GM11168 (cell line): ENCODE data around the gene FOXN3.
"Not testable (repeated sequence)": the region's sequence is repeated elsewhere in the genome, so short reads cannot be mapped to it uniquely, and the experiment has no call there.

Experiments
- in situ Hi-C: fragments of 300-500 bp; cut with MboI; formaldehyde crosslinking; loops from one replicate; pipeline ENCODE4 v1.12.0; 2022; ENCODE audit warnings: low sequenced_read_pairs; ENCODE audit not compliant: unreplicated experiment

Gene FOXN3

DNA sequence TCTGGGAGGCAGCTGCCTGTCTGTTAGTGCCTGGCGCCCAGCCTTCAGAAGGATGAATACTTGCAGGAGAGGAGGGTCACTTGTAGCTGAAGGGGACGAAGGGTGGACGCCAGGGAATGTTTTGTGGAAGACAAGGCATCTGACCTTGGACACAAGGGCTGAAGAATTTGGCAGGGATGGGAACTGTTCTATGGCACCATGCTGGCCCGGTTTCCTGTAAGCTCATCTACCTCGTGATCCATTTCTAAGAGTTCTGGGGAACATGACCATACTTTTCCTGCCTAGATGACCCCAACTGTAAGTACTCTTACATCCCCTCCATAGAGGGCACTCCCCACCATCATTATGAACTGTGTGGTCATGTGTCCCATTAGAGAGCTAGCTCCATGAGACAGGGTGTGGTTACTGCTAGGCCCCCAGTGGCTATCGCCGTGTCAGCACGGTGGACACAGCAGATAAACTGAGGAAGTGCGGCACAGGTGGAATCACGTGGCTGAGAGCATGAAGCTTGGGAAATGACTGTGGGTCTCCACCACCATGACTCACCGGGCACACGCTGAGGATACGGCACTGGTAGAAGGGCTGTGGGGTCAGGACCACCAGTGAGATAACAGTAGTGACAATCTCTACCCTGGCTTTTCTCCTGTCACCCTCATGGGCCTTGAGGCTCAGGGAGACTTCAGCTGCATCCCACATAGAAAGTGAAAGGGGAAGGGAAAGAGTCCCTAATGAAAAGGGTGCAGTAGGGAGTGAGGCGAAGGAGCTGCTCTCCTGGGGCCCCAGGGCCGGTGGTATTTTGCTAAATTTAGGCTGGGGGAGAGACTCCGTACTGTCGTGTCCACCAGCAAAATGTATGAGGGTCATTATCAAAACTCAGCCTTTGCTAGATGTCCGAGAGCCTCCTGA lies 252.6 kb downstream of the FOXN3 start:
- in situ Hi-C loops = no loop called here

DNA sequence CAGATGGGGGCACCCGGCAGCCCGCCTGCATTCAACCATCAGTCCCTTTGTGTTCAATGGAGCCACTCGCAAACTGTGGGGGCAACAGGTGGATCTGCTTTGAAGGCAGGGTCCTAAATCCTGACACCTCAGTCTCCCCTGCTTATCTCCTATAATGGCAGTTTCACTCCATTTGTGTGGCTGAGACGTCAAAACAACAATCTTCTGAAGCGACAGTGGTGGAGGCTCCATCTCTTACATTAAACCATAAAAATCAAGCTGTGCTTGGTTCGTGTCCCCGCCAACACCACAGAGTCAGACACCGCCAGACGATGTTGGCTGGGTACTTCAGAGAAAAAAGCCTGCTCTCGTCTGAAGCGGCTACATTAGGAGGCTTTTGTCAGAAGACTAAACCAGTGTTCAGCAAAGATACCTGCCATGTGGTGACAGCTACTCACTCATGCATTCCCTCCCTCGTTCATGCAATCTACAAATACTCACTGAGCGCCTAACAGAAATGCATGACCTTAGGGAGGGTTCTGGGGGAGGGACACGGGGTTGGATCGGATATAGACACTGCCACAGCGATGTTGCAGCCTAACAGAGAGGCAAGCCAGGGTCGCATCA lies 253.9 kb downstream of the FOXN3 start:
- in situ Hi-C loops = no loop called here

DNA sequence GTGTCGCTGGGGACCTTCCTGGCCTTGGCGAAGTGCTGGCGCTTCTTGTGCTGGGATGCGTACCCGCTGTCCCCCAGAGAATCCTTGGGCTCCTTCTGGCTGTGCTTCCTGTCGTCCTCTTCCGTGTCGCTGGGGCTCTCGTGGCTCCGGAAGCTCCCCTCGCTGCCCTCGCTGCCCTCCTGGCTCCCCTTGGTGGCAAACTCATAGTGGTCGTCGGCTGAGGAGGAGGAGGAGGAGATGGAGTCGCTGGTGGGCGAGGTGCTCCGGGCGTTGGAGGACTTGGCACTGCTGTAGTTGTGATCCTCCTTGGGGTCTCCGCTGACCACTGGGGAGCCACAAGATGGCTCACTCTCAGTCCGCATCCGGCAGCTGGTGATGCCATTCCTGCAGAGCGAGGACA lies 254.4 kb downstream of the FOXN3 start:
- in situ Hi-C loops = no loop called here

DNA sequence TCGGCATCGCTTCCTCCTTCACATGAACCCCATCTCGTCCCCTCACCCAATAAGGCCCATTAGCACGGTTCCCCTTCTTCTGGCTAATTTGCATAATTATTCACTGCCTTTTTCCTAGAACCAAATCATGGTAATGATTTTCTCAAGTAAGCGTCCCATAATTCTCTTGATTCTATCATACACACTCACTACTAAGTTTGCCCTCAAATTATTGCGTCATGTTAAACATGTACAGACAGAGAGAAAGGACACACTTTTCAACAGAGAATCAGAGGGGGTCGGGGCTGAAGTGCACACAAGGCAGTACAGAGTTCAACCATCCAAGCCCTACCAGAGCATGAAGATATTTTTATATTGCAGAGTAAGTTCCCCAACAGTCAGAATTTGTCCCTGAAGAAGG lies 256.6 kb downstream of the FOXN3 start:
- in situ Hi-C loops = no loop called here

DNA sequence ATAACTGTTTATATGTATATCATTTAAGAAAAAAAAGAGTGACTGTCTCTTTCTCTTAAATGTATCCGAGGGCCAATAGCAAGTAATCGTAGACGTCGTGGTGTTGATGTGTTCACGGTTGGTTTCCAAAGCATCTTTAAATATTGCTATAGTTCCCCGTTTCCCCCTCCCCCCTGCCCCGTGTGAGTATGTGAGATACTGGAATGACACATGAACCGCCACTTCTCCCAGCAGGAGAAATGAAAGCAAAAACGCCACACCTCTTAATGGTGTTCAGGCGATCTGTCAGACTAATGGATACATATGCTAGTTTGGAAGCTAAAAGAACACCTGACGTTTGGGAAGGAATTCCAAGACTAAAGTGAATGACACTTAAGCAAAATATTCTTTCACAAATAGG lies 258.3 kb downstream of the FOXN3 start:
- in situ Hi-C loops = no loop called here

DNA sequence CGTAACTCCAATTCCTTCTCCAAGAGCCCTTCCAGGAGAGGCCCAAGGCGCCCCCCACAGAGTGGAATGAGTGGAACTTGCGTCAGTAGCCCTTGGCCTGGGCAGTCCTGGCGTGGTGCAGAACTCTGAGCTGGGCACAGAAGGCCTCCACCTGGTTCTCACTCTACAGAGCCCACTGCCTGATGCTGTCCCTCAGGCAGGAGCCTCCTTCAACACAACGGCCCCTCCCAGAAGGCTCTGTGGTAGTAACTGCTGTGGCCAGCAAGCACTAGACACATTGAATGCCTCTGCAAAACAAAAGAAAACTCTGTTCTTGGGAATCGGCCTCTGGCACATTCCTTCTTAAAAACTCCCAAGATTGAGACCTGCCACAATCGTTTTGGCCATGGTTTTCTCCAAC lies 258.9 kb downstream of the FOXN3 start:
- in situ Hi-C loops = not testable (repeated sequence)

DNA sequence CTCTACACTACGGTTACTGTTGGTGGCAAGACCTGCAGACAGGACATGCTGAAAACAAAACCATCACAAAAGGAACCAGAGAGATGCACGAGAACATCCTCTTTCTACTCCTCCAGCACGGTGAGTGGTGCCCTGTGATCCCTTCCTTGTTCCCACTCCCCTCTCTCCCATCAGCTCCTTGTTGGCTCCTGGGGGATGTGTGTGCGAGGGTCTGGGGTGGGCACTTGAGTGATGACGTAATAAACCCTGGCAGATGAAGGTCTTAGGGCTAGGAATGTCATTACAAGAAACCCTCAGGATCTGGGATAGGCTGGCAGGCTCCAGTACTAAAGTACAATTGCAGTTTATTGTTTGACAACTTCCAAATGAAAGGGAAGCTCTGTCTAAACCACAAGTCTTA lies 261.5 kb downstream of the FOXN3 start:
- in situ Hi-C loops = no loop called here

DNA sequence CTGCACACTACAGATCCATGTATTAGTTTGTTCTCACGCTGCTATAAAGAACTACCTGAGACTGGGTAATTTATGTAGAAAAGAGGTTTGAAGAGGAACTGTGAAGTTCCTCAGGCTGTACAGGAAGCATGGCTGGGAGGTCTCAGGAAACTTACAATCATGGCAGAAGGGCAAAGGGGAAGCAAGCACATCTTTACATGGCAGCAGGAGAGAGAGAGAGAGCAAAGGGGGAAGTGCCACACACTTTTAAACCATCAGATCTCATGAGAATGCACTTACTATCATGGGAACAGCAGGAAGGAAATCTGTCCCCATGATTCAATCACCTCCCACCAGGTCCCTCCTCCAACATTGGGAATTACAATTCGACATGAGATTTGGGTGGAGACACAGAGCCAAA lies 265.3 kb downstream of the FOXN3 start:
- in situ Hi-C loops = not testable (repeated sequence)

DNA sequence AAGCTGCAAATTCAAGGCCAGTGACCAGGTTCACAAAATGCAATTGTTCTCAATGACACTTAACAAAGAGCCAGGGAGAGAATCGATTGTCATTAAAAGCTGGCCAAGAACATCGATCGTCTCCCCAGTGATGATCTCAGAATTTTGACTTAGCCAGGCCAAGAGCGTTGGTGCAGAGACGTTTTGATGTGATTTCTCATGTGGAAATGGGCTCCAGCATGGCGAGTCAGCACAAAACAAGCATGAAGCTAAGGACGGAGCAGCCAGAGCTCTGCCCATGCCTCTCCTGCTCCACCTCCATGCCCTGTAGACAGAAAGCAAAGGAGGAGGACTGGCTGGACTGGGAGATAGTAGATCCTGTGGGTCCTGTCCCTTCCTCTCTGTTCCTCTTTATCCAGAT lies 270.8 kb downstream of the FOXN3 start:
- in situ Hi-C loops = no loop called here

DNA sequence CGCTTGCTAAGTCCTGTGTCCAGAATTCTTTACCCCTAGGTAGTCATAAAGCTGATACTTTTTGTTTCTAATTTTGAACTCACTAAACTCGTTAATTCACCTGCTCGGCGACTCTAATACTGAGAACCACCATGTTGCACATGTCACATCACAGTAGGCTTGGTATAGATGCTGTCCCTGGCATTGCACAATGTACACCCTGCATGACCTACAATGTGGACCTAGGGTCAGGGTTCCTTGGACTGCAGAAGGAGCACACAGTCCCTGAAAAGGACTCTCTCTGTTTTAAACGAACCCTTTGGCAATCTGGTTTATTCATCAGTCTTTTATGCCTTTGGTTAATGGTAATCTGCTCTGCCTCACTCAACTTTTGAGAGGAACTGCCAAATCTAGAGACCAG lies 272.4 kb downstream of the FOXN3 start:
- in situ Hi-C loops = no loop called here

DNA sequence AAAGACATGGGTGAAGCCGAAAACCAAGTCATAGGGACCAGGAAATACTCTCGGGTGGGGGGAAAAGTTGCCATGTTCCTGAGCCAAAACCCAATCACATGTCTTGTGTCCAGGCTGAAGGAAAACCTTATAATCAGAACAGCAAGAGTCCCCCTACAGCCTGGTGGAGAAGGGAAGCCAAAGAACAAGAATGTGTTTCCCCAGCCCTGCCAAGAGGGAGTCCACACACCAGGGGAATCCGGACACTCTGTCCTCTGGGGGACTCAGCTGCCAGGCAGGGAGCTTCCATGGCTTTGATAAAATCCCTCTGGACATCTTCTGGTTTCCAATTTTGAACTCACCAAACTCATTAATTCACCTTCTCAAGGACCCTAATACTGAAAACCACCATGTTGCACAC lies 273.0 kb downstream of the FOXN3 start:
- in situ Hi-C loops = no loop called here

DNA sequence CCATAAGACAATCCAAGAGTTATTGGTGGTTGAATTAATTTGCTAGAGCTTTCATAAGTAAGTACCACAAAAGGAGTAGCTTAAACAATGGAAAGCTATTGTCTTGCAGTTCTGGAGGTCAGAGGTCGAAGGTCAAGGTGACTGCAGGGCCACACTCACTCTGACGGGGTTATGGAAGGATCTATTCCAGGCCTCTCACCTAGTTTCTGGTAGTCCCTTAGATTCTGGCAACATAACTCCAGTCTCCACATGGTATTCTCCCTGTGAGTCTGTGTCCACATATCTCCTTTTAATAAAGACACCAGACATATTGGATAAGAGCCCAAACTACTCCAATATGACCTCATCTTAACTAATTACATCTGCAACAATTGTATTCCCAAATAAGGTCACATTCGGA lies 273.4 kb downstream of the FOXN3 start:
- in situ Hi-C loops = no loop called here

DNA sequence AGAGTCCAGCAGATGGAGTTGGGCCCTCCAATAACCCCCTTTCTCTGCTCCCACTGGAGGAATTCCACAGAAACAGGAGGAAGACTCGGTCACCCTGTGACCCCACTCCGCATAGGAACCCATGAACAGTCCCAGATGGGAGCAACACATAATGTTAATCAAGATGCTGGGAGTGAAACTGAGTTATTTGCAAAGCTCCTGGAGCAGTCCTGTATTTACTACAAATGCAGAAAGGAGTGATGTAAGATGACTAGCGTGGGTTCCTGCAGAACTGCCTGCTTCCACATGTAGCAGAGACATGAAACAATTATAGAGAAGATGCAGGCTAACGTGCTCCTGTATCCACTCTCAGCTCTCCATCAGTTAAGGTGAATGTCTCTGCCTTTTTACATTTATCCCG lies 274.7 kb downstream of the FOXN3 start:
- in situ Hi-C loops = no loop called here

DNA sequence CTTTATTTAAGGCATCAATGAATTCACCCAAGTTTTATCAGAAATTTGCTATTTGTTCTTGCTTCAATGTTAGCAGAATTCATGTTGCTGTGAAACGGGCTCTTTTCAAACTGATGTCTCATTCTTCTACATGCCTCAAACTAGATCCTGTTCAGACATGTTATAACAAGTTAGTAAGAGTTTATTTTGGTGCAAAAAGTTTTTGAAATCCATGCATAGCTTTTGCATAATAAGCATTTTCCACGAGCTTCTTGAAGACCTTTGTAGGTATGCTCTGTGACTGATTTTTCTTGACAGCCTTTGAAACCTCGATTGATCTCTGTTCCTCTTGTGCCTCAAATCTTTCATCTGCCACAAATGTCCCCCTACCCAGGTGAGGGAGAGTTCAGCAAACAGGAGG lies 275.2 kb downstream of the FOXN3 start:
- in situ Hi-C loops = no loop called here

DNA sequence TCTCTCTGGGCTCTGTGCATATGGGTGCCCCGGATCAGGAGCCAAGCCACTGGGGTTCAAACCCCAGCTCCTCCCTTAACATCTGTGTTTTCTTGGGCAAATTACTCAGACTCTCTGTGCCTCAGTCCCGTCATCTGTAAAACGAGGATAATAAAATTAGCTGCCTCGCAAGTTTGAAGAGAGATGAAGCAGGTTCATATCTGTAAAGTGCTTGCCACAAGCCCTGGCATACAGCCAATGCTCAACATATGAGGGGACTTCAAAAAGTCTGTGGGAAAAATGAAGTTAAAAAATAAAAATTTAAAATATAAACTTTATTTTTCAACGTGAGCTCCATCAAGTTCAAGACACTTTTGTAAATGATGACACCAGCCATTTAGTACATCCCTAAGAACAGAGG lies 276.7 kb downstream of the FOXN3 start:
- in situ Hi-C loops = no loop called here

DNA sequence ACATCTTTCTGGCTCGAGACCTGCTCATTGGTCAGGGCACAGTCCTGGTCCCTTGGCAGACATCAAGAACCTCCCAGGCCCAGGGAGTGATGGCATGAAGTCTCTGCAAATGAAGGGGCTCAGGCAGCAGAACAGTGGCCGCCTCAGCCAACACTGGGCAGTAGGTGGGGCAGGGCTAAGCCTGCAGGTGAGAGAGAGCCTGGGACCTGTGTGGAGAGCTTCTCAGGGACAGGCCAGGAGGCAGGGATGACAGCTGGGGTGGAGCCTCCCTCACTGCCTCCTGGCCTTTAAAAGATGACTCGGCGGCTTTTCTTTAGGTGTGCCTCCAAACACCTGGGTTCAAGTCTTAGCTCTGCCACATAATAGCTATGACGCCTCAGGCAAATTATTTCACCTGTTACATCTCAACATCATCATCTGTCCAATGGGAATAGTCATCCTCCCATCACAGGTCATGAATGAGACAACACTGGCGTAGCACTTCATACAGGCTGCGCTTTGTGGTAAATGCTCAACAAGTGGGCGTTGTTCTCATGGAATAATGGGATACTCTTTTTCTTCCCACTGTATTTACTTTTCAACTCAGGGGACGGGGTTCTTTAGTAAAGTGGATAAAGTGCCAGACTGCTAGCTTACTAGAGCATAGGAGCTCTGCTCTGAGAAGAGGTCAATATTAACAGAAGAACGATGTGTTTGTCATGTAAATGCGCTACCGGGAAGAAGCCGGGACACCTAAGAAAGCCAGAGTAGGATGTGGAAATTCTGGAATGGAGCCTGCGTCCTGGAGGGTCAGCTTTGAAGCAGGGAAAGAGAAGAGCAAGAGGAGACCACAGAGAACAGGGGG lies 277.4 kb downstream of the FOXN3 start:
- in situ Hi-C loops = no loop called here

DNA sequence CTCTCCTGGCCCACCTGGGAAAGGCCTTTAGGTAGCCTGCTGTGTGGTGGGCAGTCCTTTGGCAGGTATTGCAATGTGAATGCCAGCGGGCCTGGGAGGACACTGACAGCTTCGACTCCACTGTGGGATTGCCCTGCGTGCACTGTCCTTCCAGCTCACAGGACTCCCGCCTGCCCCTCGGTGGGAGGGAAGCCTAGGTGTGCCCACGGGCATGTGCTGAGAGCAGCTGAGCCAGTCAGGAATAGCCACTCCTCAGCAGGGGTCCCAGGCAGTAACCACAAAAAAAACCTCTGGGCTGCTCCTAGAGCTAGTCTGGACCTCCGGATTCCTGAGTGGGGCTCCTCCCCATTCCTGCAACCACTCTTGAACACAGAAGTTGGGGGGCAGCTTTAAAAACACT lies 278.2 kb downstream of the FOXN3 start:
- in situ Hi-C loops = no loop called here

DNA sequence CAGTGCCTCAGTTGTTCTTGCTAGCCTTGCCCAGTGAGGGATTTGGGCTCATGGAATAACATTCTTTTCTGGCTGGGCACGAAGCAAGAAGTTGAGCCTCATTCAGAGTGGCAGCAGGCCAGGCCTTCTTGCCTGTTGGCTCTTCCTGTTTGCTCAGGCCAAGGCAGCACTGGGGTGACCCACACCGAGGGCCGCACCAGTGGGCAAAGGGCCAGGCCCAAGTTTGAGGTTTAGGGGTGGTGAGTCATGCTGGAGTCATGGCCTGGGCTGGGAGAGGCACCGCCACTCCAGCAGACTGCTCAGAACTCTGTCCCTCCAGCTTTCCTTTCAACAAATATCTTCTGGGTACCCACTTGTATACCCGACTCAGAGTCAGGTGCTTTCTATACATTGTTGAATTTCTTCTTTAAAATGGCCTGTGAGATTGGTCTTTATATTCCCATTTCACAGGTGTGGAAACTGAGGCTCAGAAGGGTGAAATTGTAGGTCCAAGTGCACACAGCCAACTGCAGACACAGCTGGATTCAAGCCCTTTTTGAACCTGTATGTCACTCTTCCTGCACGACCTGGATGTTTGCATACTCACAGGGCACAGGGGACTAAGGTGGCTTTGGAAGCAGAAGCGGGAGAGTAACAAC lies 279.4 kb downstream of the FOXN3 start:
- in situ Hi-C loops = no loop called here

DNA sequence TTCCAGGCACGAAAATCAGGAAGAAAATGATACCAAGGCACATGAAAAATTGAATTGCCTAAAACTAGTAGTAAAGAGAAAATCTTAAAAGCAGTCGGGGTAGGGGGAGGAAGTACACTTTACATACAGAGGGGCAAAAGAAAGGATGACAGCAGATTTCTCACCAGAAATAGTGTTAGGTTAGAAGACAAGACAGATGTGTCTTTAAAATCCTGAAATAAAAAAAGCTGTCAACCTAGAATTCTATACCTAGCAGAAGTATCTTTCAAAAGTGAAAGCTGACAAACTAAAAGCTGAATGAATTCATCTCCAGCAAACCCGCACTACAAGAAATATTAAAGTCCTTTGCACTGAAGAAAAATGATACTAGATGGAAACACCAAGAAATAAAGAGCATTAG lies 280.4 kb downstream of the FOXN3 start:
- in situ Hi-C loops = no loop called here

DNA sequence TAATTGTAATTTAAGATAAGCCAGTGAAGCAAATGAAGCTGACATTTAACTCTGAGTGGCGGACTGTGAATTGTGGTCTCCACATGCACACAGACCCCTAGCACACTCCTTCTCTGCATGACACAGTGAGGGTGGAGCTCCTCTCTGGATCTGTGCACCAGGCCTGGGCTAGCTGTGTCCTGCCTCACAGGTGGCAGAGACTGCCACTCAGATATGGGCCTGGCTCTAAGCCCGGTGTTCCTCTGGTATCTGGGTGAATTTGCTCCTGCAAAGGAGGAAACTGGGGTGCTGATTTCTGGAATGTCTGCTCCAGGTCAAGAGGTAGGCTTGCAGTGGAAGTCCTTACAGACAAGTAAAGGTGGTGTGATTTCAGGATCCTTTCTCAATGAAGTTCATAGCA lies 282.4 kb downstream of the FOXN3 start:
- in situ Hi-C loops = no loop called here
